Measurements from ENCODE around the gene GPC4. TPM values are rescaled to one million over a fixed set of nuclear protein-coding genes. Genes with fewer than 3 reads are reported as not detected.

Gene GPC4
- 14.1 and 39.1 TPM in 2 replicates for total RNA-seq

DNA sequence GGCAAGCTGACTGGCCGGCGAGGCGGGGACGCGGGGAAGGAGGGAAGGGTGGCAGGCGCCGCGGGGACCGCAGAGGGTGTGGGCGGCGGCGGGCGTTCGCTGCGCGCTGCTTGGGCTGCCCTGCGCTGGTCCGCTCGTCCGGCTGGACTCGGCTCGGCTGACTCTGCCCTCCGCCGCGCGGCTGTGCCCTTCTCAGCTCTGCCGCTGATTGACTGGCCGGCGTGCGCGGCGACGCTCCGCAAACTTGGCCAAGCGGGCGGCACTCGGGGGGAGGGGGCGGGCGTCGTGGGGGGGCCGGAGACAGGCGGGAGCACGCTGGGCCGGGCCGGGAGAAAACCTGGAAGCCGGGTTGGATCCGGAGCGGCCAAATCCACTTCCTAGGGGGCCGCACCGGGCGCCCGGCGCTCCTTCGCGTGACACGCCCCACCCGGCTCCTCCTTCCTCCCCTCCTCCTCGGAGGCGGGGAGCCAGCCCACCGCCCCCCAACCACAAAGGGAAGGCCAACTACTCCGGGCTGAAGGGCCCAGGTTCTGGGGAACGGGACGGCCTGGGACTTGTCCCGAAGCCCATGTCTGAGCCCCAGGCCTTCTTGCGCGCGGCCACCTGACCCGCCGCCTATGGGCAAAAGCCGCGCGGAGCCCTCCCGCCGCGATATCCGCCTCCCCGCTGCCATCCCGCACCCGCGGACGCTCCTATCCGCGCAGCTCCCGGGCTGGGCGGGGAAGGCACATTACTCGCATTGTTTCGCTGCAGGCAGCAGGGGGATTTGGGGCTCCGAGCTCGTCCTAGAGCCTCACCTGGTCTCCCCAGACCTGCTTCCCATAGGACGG is at the start of gene GPC4:
TSS of gene GPC4 (minus strand) at position 214 of the 830 bp plus-strand sequence. CDS start 524 bp downstream, outside the sequence.

Other genes with a start within 250 kb of the GPC4 start
- not detected in 2 replicates for gene TFDP3, start 197.1 kb downstream of the GPC4 start, total RNA-seq

All from placental epithelial cell (primary cell).